K562 (cell line): ENCODE results near the gene VMP1. TPM values are rescaled to one million over a fixed set of nuclear protein-coding genes. Genes with fewer than 3 reads are reported as not detected.

Experiments
- ATAC-seq: fragments of 200-7000 bp; cut with Tn5 transposase; 3 replicates; pipeline ENCODE4 v1.9.1; 2020; ENCODE audit warnings: moderate library complexity
- BruUV-seq: library from RNA; stranded (reverse); fragments of 400-500 nt; replicated peaks from 2 replicates; lab custom pipeline; 2021; lab: Mats Ljungman, UMichigan
- CTCF ChIA-PET: fragments of 300-600 bp; formaldehyde crosslinking; extraction: SDS; loops from one replicate; lab custom pipeline; 2021; ENCODE audit warnings: low intra/inter-chr PET ratio; lab: Yijun Ruan, JAX
- POLR2A ChIA-PET: fragments of 300-600, 350-650 bp; sonication (Branson Sonifier 250); formaldehyde crosslinking; extraction: SDS; loops from one replicate; lab custom pipeline; 2021; ENCODE audit warnings: antibody characterized with exemption, inconsistent platforms; lab: Yijun Ruan, JAX
- DNase-seq, 4 experiments: peaks; one replicate each; pipeline versions ENCODE4 v3.0.0 to v3.0.0-alpha.2; 2011 to 2018; ENCODE audit warnings: low spot score in 3 of 4, mixed read lengths in 3 of 4; ENCODE audit errors: extremely low read depth in 1 of 4
- FAIRE-seq: peaks from 2 replicates; lab custom pipeline; 2011; peaks lifted over from hg19 to GRCh38; lab: Jason Lieb, UNC
- H2AFZ ChIP-seq: 2 replicates; pipeline ENCODE4 v1.6.0; 2011; ENCODE audit warnings: low read depth, low read length, control low read depth, inconsistent platforms
- H3K27ac ChIP-seq: fragments of 200-600 bp; 3 replicates; pipeline ENCODE4 v1.8.0; 2011; ENCODE audit warnings: low read depth, mild to moderate bottlenecking, control low read depth, inconsistent platforms, low read length, moderate library complexity, mixed read lengths; ENCODE audit errors: extremely low read depth
- H3K27me3 ChIP-seq, 2 experiments: fragments of 300-600 bp in 1 of 2; 2 replicates in 1 of 2; 3 replicates in 1 of 2; pipeline versions ENCODE4 v1.6.0 to v1.8.0; 2011; ENCODE audit warnings: inconsistent platforms in 2 of 2, low read length in 2 of 2, mild to moderate bottlenecking in 1 of 2, mixed read lengths in 1 of 2, moderate library complexity in 1 of 2; ENCODE audit not compliant: control insufficient read depth in 2 of 2, insufficient read depth in 2 of 2
- H3K36me3 ChIP-seq: fragments of 300-600 bp; 3 replicates; pipeline ENCODE4 v1.8.0; 2011; ENCODE audit warnings: mild to moderate bottlenecking, low read length, inconsistent platforms; ENCODE audit not compliant: control insufficient read depth, insufficient read depth
- H3K4me1 ChIP-seq, 2 experiments: fragments of 200-600 bp in 1 of 2; replicated peaks in 1 of 2; 2 replicates in 1 of 2; 3 replicates in 1 of 2; pipeline versions ENCODE4 v1.5.1 to v1.8.0; 2011; ENCODE audit warnings: inconsistent platforms in 2 of 2, low read length in 2 of 2, mild to moderate bottlenecking in 1 of 2, mixed read lengths in 1 of 2, moderate library complexity in 1 of 2; ENCODE audit not compliant: control insufficient read depth in 2 of 2, insufficient read depth in 2 of 2
- H3K4me2 ChIP-seq: 2 replicates; pipeline ENCODE4 v1.6.1; 2011; ENCODE audit warnings: low read length, control low read depth, inconsistent platforms, mixed read lengths; ENCODE audit not compliant: insufficient read depth
- H3K4me3 ChIP-seq: fragments of 200-600 bp; sonication (generic), shearing (Covaris generic); 2 replicates; pipeline ENCODE4 v1.5.1; 2016; ENCODE audit warnings: control low read depth, inconsistent platforms
- H3K79me2 ChIP-seq: fragments of 200-600 bp; 3 replicates; pipeline ENCODE4 v1.8.0; 2011; ENCODE audit warnings: low read length, inconsistent platforms; ENCODE audit not compliant: control insufficient read depth, insufficient read depth
- H3K9ac ChIP-seq, 2 experiments: 2 replicates each; pipeline versions ENCODE4 v1.6.0 to v1.6.1; 2011; ENCODE audit warnings: low read depth in 2 of 2, low read length in 2 of 2, control low read depth in 1 of 2, inconsistent platforms in 1 of 2, mild to moderate bottlenecking in 1 of 2, mixed read lengths in 1 of 2; ENCODE audit not compliant: insufficient read depth in 1 of 2
- H3K9me1 ChIP-seq: one replicate; pipeline ENCODE4 v1.6.0; 2011; ENCODE audit warnings: inconsistent platforms, mild to moderate bottlenecking, low read length, moderate library complexity; ENCODE audit not compliant: control insufficient read depth, insufficient read depth
- H3K9me3 ChIP-seq: replicated peaks from 2 replicates; pipeline ENCODE4 v1.5.1; 2011; ENCODE audit warnings: low read depth, low read length, inconsistent platforms; ENCODE audit not compliant: control insufficient read depth, insufficient read depth
- H4K20me1 ChIP-seq: replicated peaks from 2 replicates; pipeline ENCODE4 v1.6.1; 2011; ENCODE audit warnings: low read length, inconsistent platforms, mixed read lengths; ENCODE audit not compliant: control insufficient read depth, insufficient read depth
- HMBOX1 ChIP-seq: sonication (generic); IDR thresholded peaks from 2 replicates; pipeline ENCODE4 v1.6.1; 2016
- RBM22 ChIP-seq: fragments of 200-400 bp; formaldehyde crosslinking; IDR thresholded peaks from 2 replicates; pipeline ENCODE4 v1.6.1; 2018; ENCODE audit warnings: low read length, low read depth; ENCODE audit not compliant: poor library complexity, severe bottlenecking
- SIN3A ChIP-seq, 2 experiments: fragments of 150-350 bp in 1 of 2; IDR thresholded peaks; 2 replicates each; pipeline ENCODE4 v1.6.1; 2011 to 2016; ENCODE audit warnings: borderline replicate concordance in 2 of 2, low read depth in 2 of 2, low read length in 2 of 2, mild to moderate bottlenecking in 2 of 2, moderate library complexity in 2 of 2; ENCODE audit not compliant: control insufficient read depth in 1 of 2
- SP1 ChIP-seq: sonication (generic); formaldehyde crosslinking; IDR thresholded peaks from 2 replicates; pipeline ENCODE4 v1.8.1; 2022; ENCODE audit warnings: mild to moderate bottlenecking, missing genetic modification reagents
- THRA ChIP-seq: fragments of 450-650 bp; IDR thresholded peaks from 2 replicates; pipeline ENCODE4 v1.6.1; 2017; ENCODE audit warnings: mild to moderate bottlenecking, moderate library complexity
- ZNF518B ChIP-seq: fragments of 250-450 bp; sonication (Bioruptor Pico); IDR thresholded peaks from 2 replicates; pipeline ENCODE4 v1.5.0; 2021; ENCODE audit warnings: mild to moderate bottlenecking, moderate library complexity
- ZNF592 ChIP-seq: fragments of 450-650 bp; IDR thresholded peaks from 2 replicates; pipeline ENCODE4 v1.6.1; 2017; ENCODE audit warnings: antibody characterized with exemption, mild to moderate bottlenecking
- ZNF644 ChIP-seq: fragments of 200-800 bp; sonication (Bioruptor generic); IDR thresholded peaks from 2 replicates; pipeline ENCODE4 v1.6.1; 2016; ENCODE audit warnings: low read depth, missing genetic modification characterization, missing compliant biosample characterization
- WGBS: fragments of 100-300 bp; shearing (Covaris generic); methylation state at CpG from one replicate; pipeline ENCODE4 v1.1.6; 2016; ENCODE audit warnings: low coverage, mixed read lengths; ENCODE audit not compliant: insufficient coverage; ENCODE audit errors: missing lambda C conversion rate; 5-methylcytosine and 5-hydroxymethylcytosine counted together
- in situ Hi-C: fragments of 300-500 bp; cut with MboI; formaldehyde crosslinking; loops from 4 replicates; pipeline ENCODE4 v1.15.0; 2018; ENCODE audit warnings: inconsistent platforms, mixed read lengths
- intact Hi-C: fragments of 100-400 bp; cut with micrococcal nuclease; formaldehyde crosslinking; loops from 2 replicates; pipeline ENCODE4 v1.14.2; 2022
- polyA plus RNA-seq, 8 experiments: library from polyadenylated mRNA; depleted of rRNA in 4 of 8; stranded (reverse) in 5 of 8; unstranded in 3 of 8; fragments of >200 nt; fragmentation: Nextera tagmentation in 2 of 8; fragmentation: Illumina TruSeq in 1 of 8; extraction: Ambion mirVana in 2 of 8; extraction: Trizol in 1 of 8; gene quantifications; 2 replicates each; pipeline versions ENCODE4 v1.2.1 to v1.2.3, GENCODE V29; 2011 to 2014; ENCODE audit warnings: inconsistent platforms in 1 of 8, missing spikeins in 1 of 8
- total RNA-seq, 7 experiments: library from RNA; depleted of rRNA in 6 of 7; stranded (reverse); fragments of >200 nt in 6 of 7; fragmentation: Illumina TruSeq in 2 of 7; extraction: Trizol in 2 of 7; gene quantifications; 2 replicates each; pipeline versions ENCODE4 v1.2.1 to v1.2.3, GENCODE V29; 2011 to 2021; ENCODE audit warnings: low replicate concordance in 1 of 7

VMP1 gene
- total and polyA plus RNA-seq, 9 of the 15 experiments (the other 6 are each of a cell fraction or from before 2014, with no cell fraction given) = 123 to 304 (median 151) TPM

GRCh38 chr17:59845595-59846393, 138.3 kb downstream of the VMP1 start:
- Histone ChIP-seq H3K36me3 (peaks cover 15% of the 10 kb centered on the region), H3K27ac (peak overlapping the region; percentile 20; the same call in 1 of the 3 replicates), H3K4me2 (no peak overlapping the region), H3K27me3 (no peaks in the 10 kb centered on the region), H3K9ac (no peak overlapping the region), H3K4me1 (peaks cover 20 to 42% of the 10 kb centered on the region in 2 experiments), H4K20me1 (no peaks in the 10 kb centered on the region), H2AFZ (no peak overlapping the region), H3K79me2 (peaks cover 26% of the 10 kb centered on the region), H3K9me1 (no peaks in the 10 kb centered on the region), H3K9me3 (no peaks in the 10 kb centered on the region), H3K4me3 (no peak overlapping the region)
- ATAC-seq (no peak), DNase-seq (peak; percentile 28 to 45 (median 38)), FAIRE-seq (no peak)
- intact Hi-C loops = no loop called here
- POLR2A ChIA-PET = interaction anchor here (0.6 to 2.0 kb wide), 5 partner anchors 16 to 559 kb away, joined by 3 to 13 read pairs (median 3); no protein-coding TSS in a partner anchor
- CTCF ChIA-PET = interaction anchor here (0.5 to 0.6 kb wide), 2 partner anchors 28 to 96 kb away, joined by 3 to 5 read pairs; no protein-coding TSS in a partner anchor
- BruUV-seq = no TSS peak
- WGBS = 46% methylated on average over 3 of the region's 3 CpGs
- in situ Hi-C loops = loop anchor here (5.0 kb wide), 1 partner anchor 88 kb away; no protein-coding TSS in a partner anchor
- peak; percentile 55 for TF ChIP-seq RBM22
- no peak for TF ChIP-seq SIN3A (IDR thresholded peaks at IDR 0.05; ENCODE audit: borderline replicate concordance in 2 of 2, control insufficient read depth in 1 of 2, low read depth in 2 of 2, low read length in 2 of 2)
- peak; percentile 23; the same call in 1 of the 2 replicates for TF ChIP-seq ZNF592
- peak; percentile 73 for TF ChIP-seq THRA
- TF ChIP-seq HMBOX1 = peak; percentile 46; the same call in 1 of the 2 replicates
- TF ChIP-seq ZNF518B (CRISPR knock-in tag) = no peak; the same call in 1 of the 2 replicates
- TF ChIP-seq ZNF644 (tag) = no peak
- TF ChIP-seq SP1 (CRISPR knock-in tag) = no peak
